HG02973 (cell line): Measurements from ENCODE around the gene MPZ.

Experiments
- ATAC-seq: cut with Tn5 transposase; IDR thresholded peaks from one replicate; pipeline ENCODE4 v1.9.1; 2021; ENCODE audit warnings: moderate library complexity; ENCODE audit not compliant: unreplicated experiment

The MPZ gene

GRCh38 chr1:161304927-161305866 lies 4.6 kb downstream of the MPZ start:
- ATAC-seq = no peak

- ATAC-seq = no peak
Observed at GRCh38 chr1:161300478-161300877, 9.3 kb downstream of the MPZ start.

- ATAC-seq = no peak
Observed at GRCh38 chr1:161299347-161299746, 10.4 kb downstream of the MPZ start.

GRCh38 chr1:161298116-161298515 lies 11.7 kb downstream of the MPZ start:
- ATAC-seq = no peak

- no peak for ATAC-seq
Observed at GRCh38 chr1:161297415-161297814, 12.4 kb downstream of the MPZ start.

- ATAC-seq = no peak
Observed at GRCh38 chr1:161290779-161291178, 19.0 kb downstream of the MPZ start.

GRCh38 chr1:161287482-161288054 lies 22.2 kb downstream of the MPZ start:
- ATAC-seq = no peak

- no peak for ATAC-seq
Observed at GRCh38 chr1:161285521-161285920, 24.2 kb downstream of the MPZ start.

GRCh38 chr1:161285113-161285512 lies 24.7 kb downstream of the MPZ start:
- no peak for ATAC-seq

GRCh38 chr1:161282991-161283390 lies 26.8 kb downstream of the MPZ start:
- no peak for ATAC-seq

- ATAC-seq = no peak
Observed at GRCh38 chr1:161274874-161275273, 34.9 kb downstream of the MPZ start.

GRCh38 chr1:161273402-161273801 lies 36.4 kb downstream of the MPZ start:
- no peak for ATAC-seq

GRCh38 chr1:161267321-161267720 lies 42.4 kb downstream of the MPZ start:
- no peak for ATAC-seq

- no peak for ATAC-seq
Observed at GRCh38 chr1:161266836-161267235, 42.9 kb downstream of the MPZ start.

- ATAC-seq = no peak
Observed at GRCh38 chr1:161266202-161266601, 43.6 kb downstream of the MPZ start.

- ATAC-seq = no peak
Observed at GRCh38 chr1:161265305-161265704, 44.5 kb downstream of the MPZ start.

GRCh38 chr1:161261261-161262235 lies 48.2 kb downstream of the MPZ start:
- no peak for ATAC-seq

- ATAC-seq = no peak
Observed at GRCh38 chr1:161260376-161261260, 49.1 kb downstream of the MPZ start.

- no peak for ATAC-seq
Observed at GRCh38 chr1:161259765-161260164, 50.0 kb downstream of the MPZ start.

- no peak for ATAC-seq
Observed at GRCh38 chr1:161259345-161259702, 50.4 kb downstream of the MPZ start.
